Measurements from ENCODE around the gene MIS18BP1.
"Not testable (repeated sequence)": the region's sequence is repeated elsewhere in the genome, so short reads cannot be mapped to it uniquely, and the experiment has no call there.

GRCh38 chr14:45294796-45295195, 41.8 kb upstream of the MIS18BP1 start:
- not testable (repeated sequence) for TF ChIP-seq EZH2 (IDR thresholded peaks at IDR 0.05; ENCODE audit: insufficient read depth, poor library complexity, severe bottlenecking); EZH2phosphoT487 (IDR thresholded peaks at IDR 0.05; ENCODE audit: insufficient read depth, low read depth)
